Ovary (tissue), 9 donors: Measurements from ENCODE around the gene JHY. TPM values are rescaled to one million over a fixed set of nuclear protein-coding genes. Genes with fewer than 3 reads are reported as not detected.

Source experiments
- DNase-seq, 5 donors: peaks; one replicate each; pipeline ENCODE4 v3.0.0-alpha.2; 2019 to 2020
- H3K27ac ChIP-seq, 2 donors: fragments of 200-600 bp; one replicate each; pipeline versions ENCODE4 v1.5.1 to v1.8.0; 2019 to 2022
- H3K27me3 ChIP-seq: fragments of 200-600 bp; one replicate; pipeline ENCODE4 v1.8.0; 2022
- H3K36me3 ChIP-seq: fragments of 200-600 bp; sonication (generic); one replicate; pipeline ENCODE4 v1.5.1; 2019
- H3K4me1 ChIP-seq: one replicate; pipeline ENCODE4 v1.8.1; 2013; ENCODE audit warnings: mild to moderate bottlenecking, moderate library complexity; ENCODE audit not compliant: insufficient read depth
- H3K4me3 ChIP-seq: fragments of 200-600 bp; sonication (generic); one replicate; pipeline ENCODE4 v1.5.1; 2017
- H3K9me3 ChIP-seq, 2 donors: fragments of 200-600 bp in 1 of 2; sonication (generic) in 1 of 2; one replicate each; pipeline versions ENCODE4 v1.5.1 to v1.8.1; 2013 to 2019; ENCODE audit warnings: mild to moderate bottlenecking in 1 of 2, moderate library complexity in 1 of 2
- CTCF ChIP-seq, 3 donors: fragments of 450-650 bp in 2 of 3; fragments of 200-600 bp in 1 of 3; IDR thresholded peaks; one replicate each; pipeline versions ENCODE4 v1.5.1 to v1.8.0; 2016 to 2022; ENCODE audit warnings: antibody characterized with exemption in 3 of 3, mild to moderate bottlenecking in 1 of 3
- EP300 ChIP-seq: sonication (generic); formaldehyde crosslinking; IDR thresholded peaks from one replicate; pipeline ENCODE4 v1.6.1; 2017; ENCODE audit warnings: antibody characterized with exemption
- POLR2A ChIP-seq: fragments of 450-650 bp; IDR thresholded peaks from one replicate; pipeline ENCODE4 v1.6.1; 2017; ENCODE audit warnings: antibody characterized with exemption, mild to moderate bottlenecking, moderate library complexity
- WGBS, 3 donors: extraction: QIAGEN DNeasy Blood & Tissue Kit in 1 of 3; methylation state at CpG; one replicate each; pipeline versions ENCODE4 v1.1.5 to v1.1.7; 2013 to 2017; 5-methylcytosine and 5-hydroxymethylcytosine counted together
- intact Hi-C, 4 donors: fragments of 100-400 bp; cut with DNase I; formaldehyde crosslinking; loops; one replicate each; pipeline versions ENCODE4 v1.11.0 to v1.15.1; 2022 to 2023
- polyA plus RNA-seq, 2 donors: library from polyadenylated mRNA; stranded (reverse); fragments of 200-250 nt in 1 of 2; fragments of 350-450 nt in 1 of 2; fragmentation: Illumina TruSeq in 1 of 2; extraction: RNeasy Lipid Tissue Mini Kit (QIAGEN cat#74804) in 1 of 2; gene quantifications; one replicate each; pipeline ENCODE4 v1.2.3, GENCODE V29; 2013 to 2014
- total RNA-seq, 7 donors: library from RNA; depleted of rRNA in 2 of 7; stranded (reverse); fragments of >200 nt in 2 of 7; fragmentation: NEBNext Ultra II Directional in 3 of 7; extraction: Animal tissue kit (Norgen Biotek cat#: 25700) in 3 of 7; gene quantifications; one replicate each; pipeline versions ENCODE4 v1.1.0 to v1.2.4, GENCODE V29; 2016 to 2023
- donor health status: DM: no; HTN: no; CAD: no; lungs with moderate emphysema.
- donor health status: DM: no; HTN: no; CAD: no.
- donor health status: Bipolar disorder and iron deficiency.
- donor health status: DM: yes; HTN: yes; CAD: no.
- donor health status: DM: no; HTN: no; CAD: no.
- donor health status: DM: yes; HTN: yes; CAD: no.

Gene JHY
- total and polyA plus RNA-seq, 9 donors, result 2.2 to 7.9 (median 3.7) TPM

- WGBS, 3 donors, result 68 to 72% (median 70%) methylated on average over 10 of the region's 10 CpGs
- intact Hi-C loops, result no loop called here
- H3K36me3 ChIP-seq, result no peaks in the 10 kb centered on the region
- H3K4me1 ChIP-seq, result no peaks in the 10 kb centered on the region
- TF ChIP-seq EP300 (no peak), CTCF (IDR thresholded peaks at IDR 0.05) (no peak), POLR2A (no peak)
- H3K4me3 ChIP-seq, result no peak overlapping the region
- no peaks in the 10 kb centered on the region for H3K27me3 ChIP-seq
- no peak overlapping the region for H3K27ac ChIP-seq
- DNase-seq, result no peak
- no peaks in the 10 kb centered on the region for H3K9me3 ChIP-seq
Measured at GRCh38 chr11:122843281-122844141, 39.0 kb upstream of the JHY start.

- intact Hi-C loops, result no loop called here
- TF ChIP-seq POLR2A, result no peak
- Histone ChIP-seq H3K4me3 (no peak overlapping the region), H3K27me3 (no peaks in the 10 kb centered on the region), H3K36me3 (no peaks in the 10 kb centered on the region), H3K4me1 (no peaks in the 10 kb centered on the region), H3K9me3 (no peaks in the 10 kb centered on the region), H3K27ac (no peak overlapping the region)
- DNase-seq, result no peak
- 85 to 90% (median 89%) methylated on average over 1 of the region's 1 CpG for WGBS, 3 donors
Measured at GRCh38 chr11:122847466-122847865, 35.1 kb upstream of the JHY start.

GRCh38 chr11:122848186-122848585 lies 34.4 kb upstream of the JHY start:
- H3K27ac ChIP-seq, result no peak overlapping the region
- 76 to 82% (median 79%) methylated on average over 1 of the region's 1 CpG for WGBS, 3 donors

GRCh38 chr11:122850076-122850631 lies 32.4 kb upstream of the JHY start:
- WGBS, 3 donors, result 43 to 54% (median 47%) methylated on average over 7 of the region's 7 CpGs
- intact Hi-C loops, result loop anchor here in 3 of 4 donors (5.0 to 10.0 kb wide), 4 partner anchors 215 to 268 kb away; no protein-coding TSS in a partner anchor
- no peak overlapping the region for H3K27ac ChIP-seq

More at GRCh38 chr11:122848186-122848585, 34.4 kb upstream of the JHY start:
- H3K9me3 ChIP-seq, result no peaks in the 10 kb centered on the region
- no peak overlapping the region for H3K4me3 ChIP-seq
- H3K4me1 ChIP-seq, result no peaks in the 10 kb centered on the region
- H3K36me3 ChIP-seq, result no peaks in the 10 kb centered on the region
- no peak for DNase-seq
- TF ChIP-seq CTCF (IDR thresholded peaks at IDR 0.05) (no peak), POLR2A (no peak), EP300 (no peak)
- intact Hi-C loops, result no loop called here
- H3K27me3 ChIP-seq, result no peaks in the 10 kb centered on the region

More at GRCh38 chr11:122850076-122850631, 32.4 kb upstream of the JHY start:
- TF ChIP-seq EP300, result no peak
- TF ChIP-seq POLR2A, result no peak
- TF ChIP-seq CTCF (IDR thresholded peaks at IDR 0.05), result no peak
- no peaks in the 10 kb centered on the region for H3K27me3 ChIP-seq
- no peak for DNase-seq
- H3K36me3 ChIP-seq, result no peaks in the 10 kb centered on the region
- no peaks in the 10 kb centered on the region for H3K4me1 ChIP-seq
- no peaks in the 10 kb centered on the region for H3K9me3 ChIP-seq
- no peak overlapping the region for H3K4me3 ChIP-seq
